Germinal center (tissue), 1 donor: ENCODE measurements around the gene ZNF568.

ENCODE experiments used
- DNase-seq: peaks from one replicate; pipeline ENCODE4 v3.0.0; 2012; ENCODE audit warnings: mixed read lengths, low spot score

ZNF568 gene

DNA sequence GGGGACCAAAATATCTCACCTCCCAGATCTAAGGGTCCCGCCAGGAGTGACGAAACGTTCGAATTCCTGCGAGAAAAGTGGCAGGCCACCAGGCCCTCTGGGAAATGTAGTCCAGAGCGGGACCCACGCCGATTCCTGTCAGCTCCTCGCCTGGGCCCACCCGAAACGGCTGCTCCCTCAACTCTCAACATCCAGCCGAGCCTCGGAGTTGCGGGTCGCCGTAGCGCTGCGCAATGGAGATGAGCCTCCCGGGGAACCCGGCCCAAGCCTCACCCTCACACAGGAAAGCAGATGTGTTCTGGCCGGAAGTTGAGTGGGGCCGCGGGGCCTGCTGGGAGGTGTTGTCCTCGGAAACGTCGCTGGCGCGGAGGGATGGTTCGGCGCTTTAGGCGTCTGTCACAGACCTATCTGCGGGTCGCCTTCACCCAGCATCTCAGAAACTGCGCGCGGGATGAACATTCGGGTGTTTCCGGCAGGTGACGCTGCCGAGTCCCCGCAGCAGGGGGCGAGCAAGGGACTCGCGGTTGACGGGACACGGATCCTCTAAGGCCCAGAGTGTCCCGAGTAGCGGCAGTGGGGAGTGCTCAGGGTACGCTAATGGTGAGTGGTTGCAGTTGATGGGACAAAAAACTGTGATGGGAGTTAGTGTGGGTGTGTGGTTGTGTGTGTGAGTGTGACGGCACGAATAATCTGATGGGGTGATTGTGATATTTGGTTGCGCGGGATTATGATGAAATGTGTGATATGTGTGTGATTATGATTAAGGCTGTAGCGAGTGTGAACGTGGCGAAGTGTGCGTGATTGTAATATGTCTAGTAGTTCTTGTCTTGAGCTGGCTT lies at the start of gene ZNF568, which contains the start of gene ZNF829:
TSS of gene ZNF568 (plus strand) at position 341 of the 839 bp plus-strand sequence. CDS start 6,439 bp downstream, outside the sequence.
TSS of gene ZNF829 (minus strand) at position 300 of the 839 bp plus-strand sequence. CDS start 1,124 bp downstream, outside the sequence.
- DNase-seq = peak; percentile 88

DNA sequence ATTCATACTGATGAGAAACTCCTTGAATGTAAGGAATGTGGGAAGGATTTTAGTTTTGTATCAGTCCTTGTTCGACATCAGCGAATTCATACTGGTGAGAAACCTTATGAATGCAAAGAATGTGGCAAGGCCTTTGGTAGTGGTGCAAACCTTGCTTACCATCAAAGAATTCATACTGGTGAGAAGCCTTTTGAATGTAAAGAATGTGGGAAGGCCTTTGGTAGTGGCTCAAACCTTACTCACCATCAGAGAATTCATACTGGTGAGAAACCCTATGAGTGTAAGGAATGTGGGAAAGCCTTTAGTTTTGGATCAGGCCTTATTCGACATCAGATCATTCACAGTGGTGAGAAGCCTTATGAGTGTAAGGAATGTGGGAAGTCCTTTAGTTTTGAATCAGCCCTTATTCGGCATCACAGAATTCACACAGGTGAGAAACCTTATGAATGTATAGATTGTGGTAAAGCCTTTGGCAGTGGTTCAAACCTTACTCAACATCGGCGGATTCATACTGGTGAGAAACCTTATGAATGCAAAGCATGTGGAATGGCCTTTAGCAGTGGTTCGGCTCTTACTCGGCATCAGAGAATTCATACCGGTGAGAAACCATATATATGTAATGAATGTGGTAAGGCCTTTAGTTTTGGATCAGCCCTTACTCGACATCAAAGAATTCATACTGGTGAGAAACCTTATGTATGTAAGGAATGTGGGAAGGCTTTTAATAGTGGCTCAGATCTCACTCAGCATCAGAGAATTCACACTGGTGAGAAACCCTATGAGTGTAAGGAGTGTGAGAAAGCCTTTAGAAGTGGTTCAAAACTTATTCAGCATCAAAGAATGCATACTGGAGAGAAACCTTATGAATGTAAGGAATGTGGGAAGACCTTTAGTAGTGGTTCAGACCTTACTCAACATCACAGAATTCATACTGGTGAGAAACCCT lies 38.9 kb upstream of the ZNF568 start:
- no peak for DNase-seq

DNA sequence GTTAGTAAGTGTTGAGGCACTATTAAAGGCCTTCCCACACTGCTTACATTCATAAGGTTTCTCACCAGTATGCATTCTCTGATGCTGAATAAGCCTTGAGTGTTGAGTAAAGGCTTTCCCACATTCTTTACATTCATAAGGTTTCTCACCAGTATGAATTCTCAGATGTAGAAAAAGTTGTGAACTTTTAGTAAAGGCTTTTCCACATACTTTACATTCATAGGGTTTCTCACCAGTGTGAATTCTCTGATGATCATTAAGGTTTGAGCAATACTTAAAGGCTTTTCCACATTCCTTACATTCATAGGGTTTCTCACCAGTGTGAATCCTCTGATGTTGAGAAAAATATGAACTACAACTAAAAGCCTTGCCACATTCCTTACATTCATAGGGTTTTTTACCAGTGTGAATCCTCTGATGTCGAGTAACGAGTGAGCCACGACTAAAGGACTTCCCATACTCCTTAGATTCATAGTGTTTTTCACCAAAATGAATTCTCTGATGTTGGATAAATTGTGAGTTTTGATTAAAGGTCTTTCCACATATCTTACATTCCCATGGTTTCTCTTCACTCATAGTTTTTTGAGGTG lies 24.3 kb upstream of the ZNF568 start:
- no peak for DNase-seq

DNA sequence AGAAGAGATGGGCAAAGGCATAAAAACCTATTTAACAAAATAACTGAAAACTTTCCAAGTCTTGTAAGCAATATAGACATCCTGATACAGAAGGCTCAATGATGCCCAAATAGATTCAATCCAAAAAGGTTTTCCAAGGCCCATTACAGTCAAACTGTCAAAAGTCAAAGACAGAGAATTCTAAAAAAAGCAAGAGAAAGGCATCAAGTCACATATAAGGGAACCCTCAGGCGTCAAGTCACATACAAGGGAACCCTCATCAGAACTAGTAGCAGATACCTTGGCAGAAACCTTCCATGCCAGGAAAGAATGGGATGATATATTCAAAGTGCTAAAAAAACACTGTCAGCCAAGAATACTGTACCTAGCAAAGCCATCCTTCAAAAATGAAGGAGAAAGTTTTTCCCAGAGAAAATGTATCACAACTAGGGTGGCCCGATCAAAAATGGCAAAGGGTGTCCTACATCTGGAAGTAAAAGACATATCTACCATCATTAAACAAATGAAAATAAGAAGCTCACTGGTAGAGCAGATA lies 21.2 kb upstream of the ZNF568 start:
- no peak for DNase-seq

DNA sequence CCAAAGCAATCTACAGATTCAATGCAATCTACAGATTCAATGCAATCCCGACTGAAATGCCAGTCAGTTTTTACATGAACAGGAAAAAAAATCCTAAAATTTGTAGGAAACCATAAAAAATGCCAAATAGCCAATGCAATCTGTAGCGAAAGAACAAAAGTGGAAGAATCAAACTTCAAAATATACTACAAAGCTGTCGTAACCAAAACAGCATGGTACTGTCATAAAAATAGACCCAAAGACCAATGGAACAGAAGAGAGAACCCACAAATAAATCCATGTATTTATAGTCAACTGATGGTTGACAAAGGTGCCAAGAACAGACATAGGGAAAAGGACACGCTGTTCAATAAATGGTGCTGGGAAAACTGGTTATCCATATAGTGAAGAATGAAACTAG lies 17.7 kb upstream of the ZNF568 start:
- DNase-seq = no peak

DNA sequence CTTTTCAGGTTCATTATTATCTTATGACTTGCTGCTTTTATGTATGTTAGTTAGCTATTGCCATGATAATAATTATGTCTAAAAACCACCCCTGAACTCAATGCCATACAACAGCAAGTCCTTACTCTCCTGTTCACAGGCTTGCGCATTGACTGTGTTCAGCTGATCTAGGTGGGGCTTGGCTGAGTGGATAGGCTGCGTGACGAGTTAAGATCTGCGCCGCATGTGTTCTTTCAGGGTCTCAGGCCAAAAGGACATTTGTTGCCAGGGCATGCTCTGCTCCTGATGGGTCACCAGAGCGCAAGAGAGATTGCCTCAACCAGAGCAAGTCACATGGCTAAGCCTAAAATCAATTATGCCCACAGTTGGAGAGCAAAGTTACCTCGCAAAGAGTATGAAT lies 859 bp downstream of the ZNF568 start:
- no peak for DNase-seq

DNA sequence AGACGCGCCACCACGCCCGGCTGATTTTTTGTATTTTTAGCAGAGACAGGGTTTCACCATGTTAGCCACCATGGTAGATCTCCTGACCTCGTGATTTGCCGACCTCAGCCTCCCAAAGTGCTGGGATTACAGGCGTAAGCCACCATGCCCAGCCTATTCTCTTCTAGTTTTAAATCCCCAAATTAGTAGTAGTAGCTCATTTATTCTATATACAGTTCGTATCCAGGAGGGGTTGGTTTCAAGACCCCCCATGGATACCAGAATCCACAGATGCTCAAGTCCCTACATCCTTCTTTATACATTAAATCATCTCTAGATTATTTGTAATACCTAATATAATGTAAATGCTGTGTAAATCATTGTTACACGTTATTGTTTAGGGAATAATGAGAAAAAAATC lies 2.0 kb downstream of the ZNF568 start:
- DNase-seq = no peak

DNA sequence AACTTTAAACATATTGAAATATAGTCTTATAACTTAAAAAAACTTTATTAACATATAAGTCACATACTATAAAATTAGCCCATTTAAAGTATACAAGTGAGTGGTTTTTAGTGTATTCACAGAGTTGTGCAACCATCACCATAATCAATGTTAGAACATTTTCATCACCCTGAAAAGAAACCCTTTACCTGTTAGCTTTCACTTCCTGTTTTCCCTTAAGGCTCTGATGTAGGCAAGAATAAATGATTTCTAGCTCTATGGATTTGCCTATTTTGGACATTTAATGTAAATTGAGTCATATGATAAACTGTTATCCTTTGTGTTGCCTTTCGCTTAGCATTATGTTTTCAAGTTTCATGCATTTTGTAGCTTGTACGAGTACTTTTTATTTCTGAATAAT lies 15.6 kb downstream of the ZNF568 start:
- DNase-seq = no peak

DNA sequence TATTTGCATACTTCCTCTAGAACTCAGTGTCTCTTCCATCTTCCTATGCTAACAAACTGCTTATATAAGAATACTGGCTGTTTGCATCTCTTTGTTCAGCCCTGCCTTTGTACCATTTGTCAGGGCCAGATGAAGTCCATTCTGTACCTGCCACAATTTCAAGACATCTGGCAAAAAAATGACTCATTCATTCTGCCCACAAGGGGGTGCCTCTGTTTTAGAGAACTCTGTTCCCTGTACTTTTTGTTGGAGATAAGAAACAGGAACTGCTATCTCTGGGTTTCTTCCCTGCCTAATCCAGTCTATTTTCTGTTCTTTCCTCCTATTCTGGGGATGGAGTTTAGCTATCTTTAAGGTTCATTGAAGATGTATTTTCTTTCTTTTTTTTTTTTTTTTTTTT lies 23.0 kb downstream of the ZNF568 start:
- DNase-seq = no peak

DNA sequence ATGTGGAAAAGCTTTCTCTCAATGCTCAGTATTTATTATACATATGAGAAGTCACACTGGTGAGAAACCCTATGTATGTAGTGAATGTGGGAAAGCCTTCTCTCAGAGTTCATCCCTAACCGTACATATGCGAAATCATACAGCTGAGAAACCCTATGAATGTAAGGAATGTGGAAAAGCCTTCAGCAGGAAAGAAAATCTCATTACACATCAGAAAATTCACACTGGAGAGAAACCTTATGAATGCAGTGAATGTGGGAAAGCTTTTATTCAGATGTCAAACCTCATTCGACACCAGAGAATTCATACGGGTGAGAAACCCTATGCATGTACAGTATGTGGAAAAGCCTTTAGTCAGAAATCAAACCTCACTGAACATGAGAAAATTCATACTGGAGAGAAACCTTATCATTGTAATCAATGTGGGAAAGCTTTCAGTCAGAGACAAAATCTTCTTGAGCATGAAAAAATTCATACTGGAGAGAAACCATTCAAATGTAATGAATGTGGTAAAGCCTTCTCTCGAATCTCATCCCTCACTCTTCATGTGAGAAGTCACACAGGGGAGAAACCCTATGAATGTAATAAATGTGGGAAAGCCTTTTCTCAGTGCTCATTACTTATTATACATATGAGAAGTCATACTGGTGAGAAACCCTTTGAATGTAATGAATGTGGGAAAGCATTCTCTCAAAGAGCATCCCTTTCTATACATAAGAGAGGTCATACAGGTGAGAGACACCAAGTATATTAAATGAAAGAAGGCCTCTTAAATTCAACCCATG lies 34.4 kb downstream of the ZNF568 start:
- no peak for DNase-seq

DNA sequence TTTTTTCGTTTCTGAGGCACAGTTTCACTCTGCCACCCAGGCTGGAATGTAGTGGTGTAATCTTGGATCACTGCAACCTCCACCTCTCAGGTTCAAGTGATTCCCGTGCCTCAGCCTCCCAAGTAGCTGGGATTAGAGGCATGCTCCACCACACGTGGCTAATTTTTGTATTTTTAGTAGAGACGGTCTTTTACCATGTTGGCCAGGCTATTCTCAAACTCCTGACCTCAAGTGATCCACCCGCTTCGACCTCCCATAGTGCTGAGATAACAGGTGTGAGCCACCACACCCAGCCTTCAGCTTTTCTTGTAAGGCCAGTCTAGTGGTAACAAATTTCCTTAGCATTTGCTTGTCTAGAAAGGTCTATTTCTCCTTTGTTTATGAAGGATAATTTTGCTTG lies 46.2 kb downstream of the ZNF568 start:
- DNase-seq = no peak

DNA sequence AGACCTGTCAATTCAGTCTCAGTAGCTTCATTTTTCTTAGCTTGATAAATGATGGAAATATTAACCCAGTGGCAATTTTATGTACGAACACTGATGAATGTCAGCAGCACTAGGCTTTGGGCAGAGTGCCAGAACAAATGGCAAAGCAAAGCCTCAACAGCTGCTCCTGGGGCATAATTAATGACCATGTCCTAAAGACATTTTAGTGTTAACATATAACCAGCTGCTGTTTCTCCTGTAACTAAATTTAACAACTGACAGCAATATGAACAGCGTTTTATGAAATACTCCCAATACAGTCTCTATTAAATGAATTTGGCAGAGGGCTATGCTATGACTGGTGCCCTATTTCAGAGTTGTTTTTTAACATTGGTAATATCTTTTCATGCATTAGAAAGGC lies 47.1 kb downstream of the ZNF568 start:
- no peak for DNase-seq

DNA sequence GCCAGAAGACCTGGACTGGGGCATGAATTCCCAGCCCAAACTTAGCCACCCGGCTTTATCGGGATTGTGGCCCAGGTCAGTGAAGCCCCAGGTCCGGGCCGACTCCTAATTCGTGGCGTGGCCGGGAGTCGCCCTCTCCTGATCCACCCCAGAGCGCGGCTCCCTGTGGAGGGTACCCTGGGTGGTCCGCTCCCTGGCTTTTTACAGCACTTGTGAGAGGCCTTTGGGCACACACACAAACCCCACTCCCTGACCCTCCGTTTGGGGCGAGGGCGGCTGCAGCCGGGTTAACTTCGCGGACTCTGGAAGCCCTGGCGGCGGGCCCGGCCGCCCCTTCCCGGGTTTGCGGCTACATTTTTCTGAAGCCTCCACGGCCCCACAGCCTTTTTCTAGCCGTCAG lies 56.4 kb downstream of the ZNF568 start:
- DNase-seq = no peak

DNA sequence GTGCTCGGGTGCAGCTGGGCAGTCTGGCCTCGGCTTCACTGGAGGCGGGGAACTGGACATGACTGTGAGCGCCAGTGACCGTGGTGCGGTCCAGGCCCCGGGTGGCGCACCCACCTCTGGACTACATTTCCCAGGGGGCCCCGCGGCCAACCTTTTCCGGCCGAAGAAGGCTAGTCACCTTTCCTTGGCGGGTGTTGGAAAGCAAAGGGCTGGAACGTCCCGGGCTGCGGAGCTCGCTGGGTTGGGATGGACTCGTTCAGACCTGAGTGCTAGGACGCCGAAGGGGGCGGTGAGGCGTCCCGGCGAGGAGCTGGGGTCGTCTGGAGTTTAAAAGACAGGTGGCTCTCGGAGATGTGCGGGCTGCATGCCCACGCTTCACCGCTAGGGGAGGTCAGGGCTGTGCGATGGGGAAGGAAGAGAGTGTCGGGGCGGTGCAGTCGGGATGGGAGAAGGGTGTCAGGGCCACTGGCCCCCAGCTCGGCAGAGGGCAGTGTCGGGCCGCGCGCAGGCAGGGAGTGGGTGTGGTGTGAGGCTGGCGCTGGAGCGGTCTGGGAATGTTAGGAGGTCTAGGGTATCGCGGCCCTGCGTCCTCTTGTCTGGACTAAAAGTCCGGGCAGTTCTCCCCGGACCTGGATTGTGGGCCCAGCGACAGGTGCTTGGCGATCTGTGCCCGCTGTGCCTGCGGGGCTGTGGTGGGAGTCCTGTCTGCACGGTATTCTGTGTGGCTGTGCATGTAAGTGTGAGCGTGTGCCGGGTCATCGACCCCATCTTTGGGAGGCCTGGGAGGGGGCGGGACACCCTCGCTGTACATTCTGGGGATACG lies 57.1 kb downstream of the ZNF568 start:
- peak; percentile 89 for DNase-seq

DNA sequence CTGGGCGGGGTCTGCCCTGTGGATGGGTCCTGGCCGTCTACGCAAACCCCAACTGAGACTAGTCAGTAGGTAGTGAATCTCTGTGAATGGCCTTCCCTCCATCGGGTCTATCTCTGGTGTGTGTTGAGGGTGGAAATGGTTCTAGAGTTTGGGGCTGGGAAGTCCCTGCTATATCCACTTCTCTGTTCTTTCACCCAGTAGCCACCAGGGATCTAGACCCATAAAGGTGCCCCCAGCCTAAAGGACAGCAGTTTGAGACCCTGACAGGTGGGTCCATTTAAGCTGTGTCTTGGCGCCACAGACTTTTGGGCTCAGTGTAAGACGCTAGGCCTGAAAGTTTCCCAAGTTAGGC lies 57.7 kb downstream of the ZNF568 start:
- no peak for DNase-seq

DNA sequence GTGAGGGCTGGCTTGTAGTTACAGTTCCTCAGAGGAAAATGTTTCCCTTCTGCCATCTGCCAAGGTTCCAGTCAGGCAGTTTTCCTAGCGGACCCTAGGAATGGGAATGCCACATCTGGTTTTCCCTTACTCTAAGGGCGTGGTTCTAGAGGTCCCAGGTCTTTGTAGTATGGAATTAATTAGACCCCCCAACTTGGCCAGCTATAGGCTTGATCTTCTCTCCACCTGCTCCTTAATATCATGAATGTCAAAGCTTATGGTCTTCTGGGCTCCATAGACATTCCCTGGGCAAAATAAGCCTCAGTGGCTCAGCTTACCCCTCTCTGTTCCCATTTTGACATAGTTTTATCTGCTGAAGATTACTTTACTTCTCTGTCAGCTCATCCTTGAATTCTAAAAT lies 70.0 kb downstream of the ZNF568 start:
- DNase-seq = no peak

DNA sequence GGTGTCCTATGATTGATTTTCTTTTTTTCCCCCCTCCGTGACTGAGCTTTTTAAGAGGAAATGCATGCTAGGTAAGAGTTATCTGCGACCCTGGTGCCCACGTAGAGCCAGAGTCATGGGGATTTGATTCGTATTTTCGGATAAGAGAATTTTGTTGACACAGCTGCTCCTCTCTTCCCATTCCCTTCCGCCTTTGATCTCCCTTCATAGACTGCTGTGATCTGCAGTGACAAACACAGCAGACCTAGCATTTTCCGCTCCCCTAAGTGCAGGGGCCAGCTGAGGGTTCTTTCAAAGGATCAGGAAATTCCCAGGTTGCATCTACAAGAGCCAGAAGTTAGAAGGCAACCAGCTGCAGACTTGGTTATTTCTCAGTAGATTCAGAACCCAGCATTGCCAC lies 70.5 kb downstream of the ZNF568 start:
- no peak for DNase-seq

DNA sequence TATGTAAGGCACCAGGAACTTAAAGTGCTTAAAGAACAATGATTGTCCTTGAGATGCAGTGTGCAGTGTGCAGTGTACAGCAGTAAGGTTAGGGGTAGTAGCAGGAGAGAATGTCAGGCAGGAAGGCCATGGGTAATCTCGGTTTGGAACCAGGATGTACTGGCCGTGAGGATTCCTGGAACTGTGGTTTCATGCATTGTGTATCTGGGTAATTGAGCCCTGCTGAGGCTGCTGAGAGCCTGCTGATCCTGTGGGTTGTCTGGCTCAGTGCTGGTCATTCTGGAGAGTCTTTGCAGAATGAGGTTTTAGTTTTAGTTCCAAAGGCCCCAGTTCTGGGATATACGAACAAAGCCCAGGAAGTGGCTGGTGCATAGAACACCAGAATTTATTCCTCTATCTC lies 71.0 kb downstream of the ZNF568 start:
- DNase-seq = no peak

DNA sequence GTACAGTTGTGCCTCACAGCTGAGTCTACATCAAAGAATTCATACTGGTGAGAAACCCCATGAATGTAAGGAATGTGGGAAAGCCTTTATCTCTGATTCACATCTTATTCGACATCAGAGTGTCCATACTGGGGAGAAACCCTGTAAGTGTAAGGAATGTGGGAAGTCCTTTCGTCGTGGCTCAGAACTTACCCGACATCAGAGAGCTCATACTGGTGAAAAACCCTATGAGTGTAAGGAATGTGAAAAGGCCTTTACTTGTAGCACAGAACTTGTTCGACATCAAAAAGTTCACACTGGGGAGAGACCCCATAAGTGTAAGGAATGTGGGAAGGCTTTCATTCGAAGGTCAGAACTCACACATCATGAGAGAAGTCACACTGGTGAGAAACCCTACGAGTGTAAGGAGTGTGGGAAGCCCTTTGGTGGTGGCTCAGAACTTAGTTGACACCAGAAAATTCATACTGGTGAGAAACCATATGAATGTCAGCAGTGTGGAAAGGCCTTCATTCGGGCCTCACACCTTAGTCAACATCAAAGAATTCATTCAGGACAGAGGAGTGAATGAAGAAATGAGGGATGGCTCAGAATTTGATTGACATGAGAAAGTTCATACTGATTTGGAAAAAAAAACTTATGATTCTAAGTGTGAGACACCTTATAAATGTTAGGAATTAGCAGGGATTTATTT lies 81.2 kb downstream of the ZNF568 start:
- DNase-seq = no peak

DNA sequence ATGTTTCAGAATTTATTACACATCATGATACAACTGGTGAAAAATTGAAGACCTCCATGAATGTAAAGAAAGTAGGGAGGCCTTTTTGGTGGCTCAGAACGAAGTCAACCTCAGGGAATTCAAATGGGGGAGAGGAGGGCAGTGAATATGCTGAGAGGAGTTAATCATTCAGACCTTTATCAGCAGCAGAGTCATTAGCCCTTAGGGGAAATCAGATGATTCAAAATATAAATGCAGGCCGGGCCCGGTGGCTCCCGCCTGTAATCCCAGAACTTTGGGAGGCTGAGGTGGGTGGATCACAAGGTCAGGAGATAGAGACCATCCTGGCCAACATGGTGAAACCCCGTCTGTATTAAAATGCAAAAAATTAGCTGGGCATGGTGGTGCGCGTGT lies 81.7 kb downstream of the ZNF568 start:
- DNase-seq = no peak
